ENCODE results near the gene BOC.

The BOC gene

GRCh38 chr3:113249601-113250000 lies 38.2 kb downstream of the BOC start:
- no peak for DNase-seq (ENCODE audit: low read depth)

- no peak for DNase-seq (ENCODE audit: low read depth)
These were observed 39.2 kb downstream of the BOC start for GRCh38 chr3:113250566-113250965.

GRCh38 chr3:113251817-113252216 lies 40.5 kb downstream of the BOC start:
- DNase-seq (ENCODE audit: low read depth), result no peak

- no peak for DNase-seq (ENCODE audit: low read depth)
These were observed 41.2 kb downstream of the BOC start for GRCh38 chr3:113252553-113252952.

- DNase-seq (ENCODE audit: low read depth), result no peak
These were observed 42.3 kb downstream of the BOC start for GRCh38 chr3:113253702-113254101.

GRCh38 chr3:113254171-113254947 lies 43.0 kb downstream of the BOC start:
- no peak for DNase-seq (ENCODE audit: low read depth)

GRCh38 chr3:113255100-113255853 lies 43.9 kb downstream of the BOC start:
- DNase-seq (ENCODE audit: low read depth), result no peak

- no peak for DNase-seq (ENCODE audit: low read depth)
These were observed 44.7 kb downstream of the BOC start for GRCh38 chr3:113255854-113256615.

- DNase-seq (ENCODE audit: low read depth), result no peak
These were observed 47.0 kb downstream of the BOC start for GRCh38 chr3:113258361-113258760.

GRCh38 chr3:113259196-113259595 lies 47.8 kb downstream of the BOC start:
- no peak for DNase-seq (ENCODE audit: low read depth)

- no peak for DNase-seq (ENCODE audit: low read depth)
These were observed 49.8 kb downstream of the BOC start for GRCh38 chr3:113261063-113261625.

- no peak for DNase-seq (ENCODE audit: low read depth)
These were observed 50.4 kb downstream of the BOC start for GRCh38 chr3:113261626-113262303.

GRCh38 chr3:113262304-113262665 lies 50.9 kb downstream of the BOC start:
- no peak for DNase-seq (ENCODE audit: low read depth)

GRCh38 chr3:113263020-113263419 lies 51.7 kb downstream of the BOC start:
- DNase-seq (ENCODE audit: low read depth), result no peak

- DNase-seq (ENCODE audit: low read depth), result no peak
These were observed 52.4 kb downstream of the BOC start for GRCh38 chr3:113263778-113264177.

- DNase-seq (ENCODE audit: low read depth), result no peak
These were observed 53.1 kb downstream of the BOC start for GRCh38 chr3:113264283-113265131.

- no peak for DNase-seq (ENCODE audit: low read depth)
These were observed 53.9 kb downstream of the BOC start for GRCh38 chr3:113265231-113265630.

GRCh38 chr3:113266738-113267137 lies 55.4 kb downstream of the BOC start:
- no peak for DNase-seq (ENCODE audit: low read depth)

GRCh38 chr3:113268311-113268710 lies 57.0 kb downstream of the BOC start:
- DNase-seq (ENCODE audit: low read depth), result no peak

GRCh38 chr3:113268942-113269341 lies 57.6 kb downstream of the BOC start:
- no peak for DNase-seq (ENCODE audit: low read depth)

- no peak for DNase-seq (ENCODE audit: low read depth)
These were observed 58.3 kb downstream of the BOC start for GRCh38 chr3:113269661-113270060.

Measured in fibroblast of the conjunctiva (primary cell).